HepG2 (cell line): ENCODE data around the gene AMBRA1. TPM values are rescaled to one million over a fixed set of nuclear protein-coding genes. Genes with fewer than 3 reads are reported as not detected.

Experiments used
- ATAC-seq: fragments of 200-7000 bp; cut with Tn5 transposase; 3 replicates; pipeline ENCODE4 v1.9.1; 2020; ENCODE audit warnings: mild to moderate bottlenecking, moderate library complexity
- BruUV-seq: library from RNA; stranded (reverse); fragments of 400-500 nt; replicated peaks from 2 replicates; lab custom pipeline; 2021; lab: Mats Ljungman, UMichigan
- CTCF ChIA-PET: fragments of 300-600 bp; formaldehyde crosslinking; extraction: SDS; loops from one replicate; lab custom pipeline; 2021; ENCODE audit warnings: low total read pairs, inconsistent platforms, low intra/inter-chr PET ratio; lab: Yijun Ruan, JAX
- POLR2A ChIA-PET: fragments of 350-600 bp; sonication (Branson Sonifier 250); formaldehyde crosslinking; loops from one replicate; lab custom pipeline; 2020; ENCODE audit warnings: antibody characterized with exemption, inconsistent platforms; lab: Yijun Ruan, JAX
- DNase-seq: peaks from one replicate; pipeline ENCODE4 v3.0.0-alpha.2; 2015; ENCODE audit warnings: low spot score
- FAIRE-seq: peaks from 3 replicates; lab custom pipeline; 2011; peaks lifted over from hg19 to GRCh38; lab: Jason Lieb, UNC
- H2AFZ ChIP-seq: one replicate; pipeline ENCODE4 v1.6.1; 2011; ENCODE audit warnings: low read length, inconsistent platforms
- H3K27ac ChIP-seq: fragments of 300-600 bp; 3 replicates; pipeline ENCODE4 v1.8.0; 2011; ENCODE audit warnings: mixed run types, mild to moderate bottlenecking, mixed read lengths, low read length, inconsistent platforms; ENCODE audit not compliant: insufficient read depth; ENCODE audit errors: extremely low read length
- H3K27me3 ChIP-seq, 2 experiments: fragments of 200-600 bp in 1 of 2; 2 replicates in 1 of 2; 3 replicates in 1 of 2; pipeline versions ENCODE4 v1.6.0 to v1.8.0; 2011; ENCODE audit warnings: low read length in 2 of 2, mild to moderate bottlenecking in 2 of 2, moderate library complexity in 2 of 2, inconsistent platforms in 1 of 2; ENCODE audit not compliant: insufficient read depth in 2 of 2, control insufficient read depth in 1 of 2
- H3K36me3 ChIP-seq, 2 experiments: fragments of 200-600 bp in 1 of 2; replicated peaks in 1 of 2; 2 replicates in 1 of 2; 3 replicates in 1 of 2; pipeline versions ENCODE4 v1.5.1 to v1.8.0; 2011; ENCODE audit warnings: low read length in 2 of 2, inconsistent platforms in 1 of 2; ENCODE audit not compliant: insufficient read depth in 2 of 2, control insufficient read depth in 1 of 2
- H3K4me1 ChIP-seq: 2 replicates; pipeline ENCODE4 v1.5.1; 2012; ENCODE audit warnings: low read length, inconsistent platforms; ENCODE audit not compliant: insufficient read depth
- H3K4me2 ChIP-seq: 2 replicates; pipeline ENCODE4 v1.6.0; 2011; ENCODE audit warnings: low read depth, low read length, inconsistent platforms
- H3K4me3 ChIP-seq, 3 experiments: fragments of 200-600 bp in 1 of 3; sonication (generic), shearing (Covaris generic) in 1 of 3; replicated peaks in 1 of 3; 2 replicates each; pipeline ENCODE4 v1.5.1; 2011 to 2016; ENCODE audit warnings: low read length in 3 of 3, inconsistent platforms in 2 of 3, low read depth in 2 of 3, mild to moderate bottlenecking in 2 of 3, control low read depth in 1 of 3, mixed read lengths in 1 of 3; ENCODE audit not compliant: insufficient read depth in 1 of 3
- H3K79me2 ChIP-seq: one replicate; pipeline ENCODE4 v1.6.1; 2011; ENCODE audit warnings: low read length, inconsistent platforms; ENCODE audit not compliant: insufficient read depth
- H3K9ac ChIP-seq: 2 replicates; pipeline ENCODE4 v1.6.0; 2011; ENCODE audit warnings: mild to moderate bottlenecking, low read depth, low read length, inconsistent platforms; ENCODE audit not compliant: insufficient read depth
- H3K9me3 ChIP-seq: 2 replicates; pipeline ENCODE4 v1.5.1; 2012; ENCODE audit warnings: mild to moderate bottlenecking, low read length
- H4K20me1 ChIP-seq: 2 replicates; pipeline ENCODE4 v1.6.0; 2011; ENCODE audit warnings: inconsistent platforms, mild to moderate bottlenecking, low read length, moderate library complexity; ENCODE audit not compliant: insufficient read depth
- CTCF ChIP-seq: sonication (generic); formaldehyde crosslinking; IDR thresholded peaks from 2 replicates; pipeline ENCODE4 v1.5.0; 2020; ENCODE audit warnings: mild to moderate bottlenecking, missing genetic modification reagents, moderate library complexity
- JUNB ChIP-seq: sonication (generic); formaldehyde crosslinking; IDR thresholded peaks from 2 replicates; pipeline ENCODE4 v1.8.0; 2022; ENCODE audit warnings: missing genetic modification reagents, mild to moderate bottlenecking, borderline replicate concordance
- MTF2 ChIP-seq: sonication (generic); formaldehyde crosslinking; IDR thresholded peaks from 2 replicates; pipeline ENCODE4 v1.5.0; 2020; ENCODE audit warnings: missing genetic modification reagents, borderline replicate concordance
- NR2F2 ChIP-seq: IDR thresholded peaks from 2 replicates; pipeline ENCODE4 v1.6.1; 2012; ENCODE audit warnings: low read depth, inconsistent platforms, borderline replicate concordance
- TEAD3 ChIP-seq: optimal IDR thresholded peaks from 2 replicates; pipeline ENCODE3; 2016; ENCODE audit warnings: borderline replicate concordance
- ZNF138 ChIP-seq: sonication (generic); formaldehyde crosslinking; IDR thresholded peaks from 2 replicates; pipeline ENCODE4 v1.5.0; 2020; ENCODE audit warnings: mild to moderate bottlenecking, low read depth, missing genetic modification reagents
- ZNF160 ChIP-seq: sonication (generic); formaldehyde crosslinking; IDR thresholded peaks from 2 replicates; pipeline ENCODE4 v1.8.0; 2022; ENCODE audit warnings: mild to moderate bottlenecking, inconsistent platforms, missing genetic modification reagents
- ZNF18 ChIP-seq: sonication (generic); formaldehyde crosslinking; IDR thresholded peaks from 2 replicates; pipeline ENCODE4 v1.8.0; 2022; ENCODE audit warnings: mild to moderate bottlenecking, missing genetic modification reagents; ENCODE audit not compliant: insufficient replicate concordance
- ZNF234 ChIP-seq: sonication (generic); formaldehyde crosslinking; conservative IDR thresholded peaks from 2 replicates; pipeline ENCODE4 v1.5.1; 2020; ENCODE audit warnings: mild to moderate bottlenecking, missing genetic modification reagents
- ZNF263 ChIP-seq: sonication (generic); formaldehyde crosslinking; IDR thresholded peaks from 2 replicates; pipeline ENCODE4 v1.4.0; 2020; ENCODE audit warnings: missing genetic modification reagents
- ZNF274 ChIP-seq: sonication (generic); formaldehyde crosslinking; IDR thresholded peaks from 2 replicates; pipeline ENCODE4 v1.5.1; 2020; ENCODE audit warnings: mild to moderate bottlenecking, missing genetic modification reagents
- ZNF333 ChIP-seq: sonication (generic); formaldehyde crosslinking; IDR thresholded peaks from 2 replicates; pipeline ENCODE4 v1.4.0; 2020; ENCODE audit warnings: mild to moderate bottlenecking, missing genetic modification reagents, borderline replicate concordance
- ZNF501 ChIP-seq: sonication (generic); formaldehyde crosslinking; IDR thresholded peaks from 2 replicates; pipeline ENCODE4 v1.5.1; 2020; ENCODE audit warnings: mild to moderate bottlenecking, moderate library complexity, missing genetic modification reagents
- ZNF598 ChIP-seq: sonication (generic); formaldehyde crosslinking; IDR thresholded peaks from 2 replicates; pipeline ENCODE4 v1.5.1; 2020; ENCODE audit warnings: mild to moderate bottlenecking, missing genetic modification reagents, borderline replicate concordance
- ZNF639 ChIP-seq: conservative IDR thresholded peaks from 2 replicates; pipeline ENCODE4 v1.6.1; 2018; ENCODE audit warnings: missing genetic modification reagents
- ZNF788 ChIP-seq: sonication (generic); formaldehyde crosslinking; IDR thresholded peaks from 2 replicates; pipeline ENCODE4 v1.5.0; 2020; ENCODE audit warnings: mild to moderate bottlenecking, missing genetic modification reagents, borderline replicate concordance
- WGBS: methylation state at CpG from one replicate; pipeline ENCODE4 v1.1.6; 2017; ENCODE audit warnings: low lambda C conversion rate; 5-methylcytosine and 5-hydroxymethylcytosine counted together
- in situ Hi-C: cut with HindIII; loops from 2 replicates; pipeline ENCODE4 v1.10.0; 2017; ENCODE audit warnings: low pct_unique_long_range_greater_than_20kb; ENCODE audit not compliant: extremely low pct_ligation_motif_present
- intact Hi-C: fragments of 100-400 bp; cut with micrococcal nuclease; formaldehyde crosslinking; loops from one replicate; pipeline ENCODE4 v1.10.0; 2022; ENCODE audit not compliant: unreplicated experiment
- polyA plus RNA-seq, 8 experiments: library from polyadenylated mRNA; depleted of rRNA in 3 of 8; stranded (reverse) in 7 of 8; unstranded in 1 of 8; fragments of >200 nt; fragmentation: Illumina TruSeq in 4 of 8; extraction: Trizol in 4 of 8; gene quantifications; 2 replicates each; pipeline versions ENCODE4 v1.2.1 to v1.2.3, GENCODE V29; 2011 to 2016; ENCODE audit warnings: low read depth in 4 of 8, missing spikeins in 1 of 8, mixed read lengths in 1 of 8; ENCODE audit not compliant: insufficient read depth in 1 of 8
- total RNA-seq, 5 experiments: library from RNA; depleted of rRNA; stranded (reverse); fragments of >200 nt; fragmentation: Illumina TruSeq; extraction: Trizol; gene quantifications; 2 replicates each; pipeline ENCODE4 v1.2.3, GENCODE V29; 2016; ENCODE audit warnings: low read depth in 1 of 5

The AMBRA1 gene
- total and polyA plus RNA-seq, 2 of the 13 experiments (the other 11 are each of a cell fraction or from before 2014, with no cell fraction given), result 15.7 to 26.0 TPM

- TF ChIP-seq ZNF160 (CRISPR knock-in tag), result no peak
- no peak for TF ChIP-seq ZNF138 (CRISPR knock-in tag)
- TF ChIP-seq ZNF598 (CRISPR knock-in tag), result no peak
- no peak for TF ChIP-seq ZNF234 (CRISPR knock-in tag)
- no peak for TF ChIP-seq ZNF333 (CRISPR knock-in tag)
Observed at GRCh38 chr11:46529928-46530574, 63.8 kb downstream of the AMBRA1 start (continued).

GRCh38 chr11:46529095-46529905, 64.5 kb downstream of the AMBRA1 start:
- no peaks in the 10 kb centered on the region for H3K9me3 ChIP-seq
- DNase-seq (peak; percentile 55), ATAC-seq (peak; percentile 93), FAIRE-seq (peak; percentile 82)
- peaks cover 48% of the 10 kb centered on the region for H4K20me1 ChIP-seq
- peaks cover 3 to 5% of the 10 kb centered on the region in 2 experiments; a peak in 3 of 5 replicates for H3K36me3 ChIP-seq
- no peak overlapping the region for H2AFZ ChIP-seq
- ChIA-PET POLR2A (interaction anchor here (1.0 to 1.3 kb wide), 2 partner anchors 25 to 87 kb away, joined by 3 to 4 read pairs; no protein-coding TSS in a partner anchor), CTCF (interaction anchor here (0.8 to 2.7 kb wide), 3 partner anchors 10 to 140 kb away, joined by 3 to 13 read pairs (median 9); no protein-coding TSS in a partner anchor)
- in situ Hi-C loops (no loop called here), intact Hi-C loops (loop anchor here (1.0 kb wide), 1 partner anchor 39 kb away; no protein-coding TSS in a partner anchor)
- peaks cover 90% of the 10 kb centered on the region for H3K79me2 ChIP-seq
- no TSS peak for BruUV-seq
- 81% methylated on average over 3 of the region's 4 CpGs for WGBS
- H3K27ac ChIP-seq, result no peak overlapping the region
- H3K4me1 ChIP-seq, result peaks cover 23% of the 10 kb centered on the region
- H3K4me3 ChIP-seq, result no peak overlapping the region
- H3K9ac ChIP-seq, result no peak overlapping the region
- no peak overlapping the region for H3K4me2 ChIP-seq
- H3K27me3 ChIP-seq, result no peaks in the 10 kb centered on the region
- TF ChIP-seq ZNF501 (CRISPR knock-in tag), result no peak
- no peak for TF ChIP-seq JUNB (CRISPR knock-in tag)
- peak; percentile 87 for TF ChIP-seq CTCF (CRISPR knock-in tag)
- no peak for TF ChIP-seq NR2F2
- TF ChIP-seq ZNF263 (CRISPR knock-in tag), result no peak
- TF ChIP-seq ZNF639 (CRISPR knock-in tag), result no peak
- TF ChIP-seq ZNF788 (CRISPR knock-in tag), result no peak
- no peak for TF ChIP-seq ZNF18 (CRISPR knock-in tag)
- TF ChIP-seq MTF2 (CRISPR knock-in tag), result no peak
- TF ChIP-seq TEAD3 (CRISPR knock-in tag), result peak; percentile 32
- no peak for TF ChIP-seq ZNF274 (CRISPR knock-in tag)
